Neural cell (in vitro differentiated cells): ENCODE data around the gene KIF5B.

Source experiments
- CTCF ChIP-seq: fragments of 450-650 bp; IDR thresholded peaks from 2 replicates; pipeline ENCODE4 v1.5.1; 2014; ENCODE audit warnings: antibody characterized with exemption, mild to moderate bottlenecking, moderate library complexity; ENCODE audit not compliant: poor library complexity, severe bottlenecking
- TAF1 ChIP-seq: IDR thresholded peaks from 2 replicates; pipeline ENCODE4 v1.6.1; 2012; ENCODE audit warnings: low read depth

- TF ChIP-seq TAF1: no peak
- no peak for TF ChIP-seq CTCF
Measured at GRCh38 chr10:32050177-32050576, 6.0 kb downstream of the KIF5B start.
